Skeletal muscle tissue (tissue), 4 donors: ENCODE measurements around the gene TMEM52. TPM values are rescaled to one million over a fixed set of nuclear protein-coding genes. Genes with fewer than 3 reads are reported as not detected.

Experiments
- H3K27ac ChIP-seq: one replicate; pipeline ENCODE4 v1.7.0; 2013; ENCODE audit warnings: mild to moderate bottlenecking, low read depth, low read length, inconsistent platforms
- H3K27me3 ChIP-seq, 3 donors: one replicate each; pipeline ENCODE4 v1.7.0; 2013; ENCODE audit warnings: low read length in 3 of 3; ENCODE audit not compliant: control insufficient read depth in 3 of 3, insufficient read depth in 3 of 3
- H3K36me3 ChIP-seq, 3 donors: one replicate each; pipeline ENCODE4 v1.7.0; 2013; ENCODE audit warnings: low read length in 3 of 3; ENCODE audit not compliant: control insufficient read depth in 3 of 3, insufficient read depth in 3 of 3
- H3K4me1 ChIP-seq, 3 donors: one replicate each; pipeline ENCODE4 v1.7.0; 2013; ENCODE audit warnings: low read length in 3 of 3, mild to moderate bottlenecking in 3 of 3; ENCODE audit not compliant: control insufficient read depth in 3 of 3, insufficient read depth in 3 of 3
- H3K4me3 ChIP-seq, 3 donors: one replicate each; pipeline ENCODE4 v1.7.0; 2013; ENCODE audit warnings: low read length in 3 of 3
- H3K9ac ChIP-seq, 3 donors: one replicate each; pipeline ENCODE4 v1.7.0; 2013; ENCODE audit warnings: low read length in 3 of 3, mild to moderate bottlenecking in 3 of 3, moderate library complexity in 2 of 3, low read depth in 1 of 3
- H3K9me3 ChIP-seq, 3 donors: one replicate each; pipeline ENCODE4 v1.7.0; 2013; ENCODE audit warnings: low read length in 3 of 3; ENCODE audit not compliant: control insufficient read depth in 3 of 3
- total RNA-seq: library from RNA; depleted of rRNA; stranded (reverse); fragments of >200 nt; gene quantifications from one replicate; pipeline ENCODE4 v1.2.3, GENCODE V29; 2014
- donor health status: Osteomylitis.

The TMEM52 gene
- total RNA-seq = 21.9 TPM

GRCh38 chr1:1918901-1919303, at the start of gene TMEM52:
Gene TMEM52, minus strand, starts transcription at chr1:1919279. Its CDS starts 14 bp downstream, at chr1:1919265.
- Histone ChIP-seq H3K4me3 (peak within 1 kb of the TSS; percentile 77 to 81 (median 78)), H3K27ac (peak within 1 kb of the TSS; percentile 91), H3K4me1 (peaks cover 48 to 56% (median 53%) of the 10 kb centered on the region in 3 donors), H3K36me3 (no peaks in the 10 kb centered on the region), H3K9ac (peak within 1 kb of the TSS; percentile 72 to 92 (median 77)), H3K9me3 (no peaks in the 10 kb centered on the region), H3K27me3 (peaks cover 0 to 5% (median 0%) of the 10 kb centered on the region in 3 donors)

GRCh38 chr1:1967879-1968278, 48.8 kb upstream of the TMEM52 start:
- Histone ChIP-seq H3K36me3 (no peaks in the 10 kb centered on the region), H3K9ac (no peak overlapping the region), H3K27ac (no peak overlapping the region), H3K27me3 (peaks cover 35 to 74% (median 64%) of the 10 kb centered on the region in 3 donors), H3K9me3 (no peaks in the 10 kb centered on the region), H3K4me3 (no peak overlapping the region), H3K4me1 (no peaks in the 10 kb centered on the region)

- Histone ChIP-seq H3K9me3 (no peaks in the 10 kb centered on the region), H3K4me1 (no peaks in the 10 kb centered on the region), H3K9ac (no peak overlapping the region), H3K36me3 (no peaks in the 10 kb centered on the region), H3K27me3 (peaks cover 33 to 73% (median 63%) of the 10 kb centered on the region in 3 donors), H3K4me3 (no peak overlapping the region), H3K27ac (no peak overlapping the region)
Observed at GRCh38 chr1:1967151-1967550, 48.1 kb upstream of the TMEM52 start.

GRCh38 chr1:1966071-1966740, 47.1 kb upstream of the TMEM52 start:
- no peak overlapping the region for H3K9ac ChIP-seq
- no peaks in the 10 kb centered on the region for H3K4me1 ChIP-seq
- no peak overlapping the region for H3K4me3 ChIP-seq
- no peaks in the 10 kb centered on the region for H3K36me3 ChIP-seq
- no peaks in the 10 kb centered on the region for H3K9me3 ChIP-seq
- no peak overlapping the region for H3K27ac ChIP-seq
- H3K27me3 ChIP-seq = peaks cover 38 to 73% (median 58%) of the 10 kb centered on the region in 3 donors

- no peaks in the 10 kb centered on the region for H3K9me3 ChIP-seq
- no peak overlapping the region for H3K4me3 ChIP-seq
- no peak overlapping the region for H3K27ac ChIP-seq
- H3K36me3 ChIP-seq = no peaks in the 10 kb centered on the region
- H3K4me1 ChIP-seq = no peaks in the 10 kb centered on the region
- peaks cover 44 to 73% (median 57%) of the 10 kb centered on the region in 3 donors for H3K27me3 ChIP-seq
- H3K9ac ChIP-seq = no peak overlapping the region
Observed at GRCh38 chr1:1965546-1965945, 46.5 kb upstream of the TMEM52 start.

GRCh38 chr1:1964811-1965210, 45.7 kb upstream of the TMEM52 start:
- no peaks in the 10 kb centered on the region for H3K9me3 ChIP-seq
- H3K4me1 ChIP-seq = peaks cover 0 to 4% (median 4%) of the 10 kb centered on the region in 3 donors
- no peak overlapping the region for H3K9ac ChIP-seq
- H3K27ac ChIP-seq = no peak overlapping the region
- no peak overlapping the region for H3K4me3 ChIP-seq
- peaks cover 49 to 79% (median 65%) of the 10 kb centered on the region in 3 donors for H3K27me3 ChIP-seq
- no peaks in the 10 kb centered on the region for H3K36me3 ChIP-seq

GRCh38 chr1:1963570-1963969, 44.5 kb upstream of the TMEM52 start:
- Histone ChIP-seq H3K4me1 (peaks cover 2 to 7% (median 4%) of the 10 kb centered on the region in 3 donors), H3K27me3 (peaks cover 54 to 85% (median 73%) of the 10 kb centered on the region in 3 donors), H3K27ac (no peak overlapping the region), H3K9me3 (no peaks in the 10 kb centered on the region), H3K9ac (no peak overlapping the region), H3K4me3 (no peak overlapping the region), H3K36me3 (no peaks in the 10 kb centered on the region)

GRCh38 chr1:1962752-1963151, 43.7 kb upstream of the TMEM52 start:
- H3K9me3 ChIP-seq = no peaks in the 10 kb centered on the region
- H3K27me3 ChIP-seq = peaks cover 54 to 85% (median 76%) of the 10 kb centered on the region in 3 donors
- H3K4me3 ChIP-seq = no peak overlapping the region
- peaks cover 2 to 7% (median 4%) of the 10 kb centered on the region in 3 donors for H3K4me1 ChIP-seq
- H3K27ac ChIP-seq = no peak overlapping the region
- H3K9ac ChIP-seq = no peak overlapping the region
- no peaks in the 10 kb centered on the region for H3K36me3 ChIP-seq

- H3K36me3 ChIP-seq = no peaks in the 10 kb centered on the region
- peaks cover 66 to 86% (median 77%) of the 10 kb centered on the region in 3 donors for H3K27me3 ChIP-seq
- no peak overlapping the region for H3K4me3 ChIP-seq
Observed at GRCh38 chr1:1960480-1961196, 41.6 kb upstream of the TMEM52 start.

More at GRCh38 chr1:1960480-1961196, 41.6 kb upstream of the TMEM52 start:
- Histone ChIP-seq H3K9me3 (no peaks in the 10 kb centered on the region), H3K4me1 (peaks cover 2 to 7% (median 4%) of the 10 kb centered on the region in 3 donors), H3K27ac (no peak overlapping the region), H3K9ac (no peak overlapping the region)
